OCI-LY1 (cell line): ENCODE data around the gene C3.

Source experiments
- H2AFZ ChIP-seq: fragments of 200-600 bp; sonication (generic), shearing (Covaris generic); 2 replicates; pipeline ENCODE4 v1.6.0; 2014; ENCODE audit warnings: antibody characterized with exemption, mild to moderate bottlenecking, low read length
- H3F3A ChIP-seq: fragments of 200-600 bp; sonication (generic), shearing (Covaris generic); 2 replicates; pipeline ENCODE4 v1.6.0; 2014; ENCODE audit warnings: mild to moderate bottlenecking, antibody characterized with exemption, low read length, moderate library complexity; ENCODE audit not compliant: insufficient read depth
- H3K27ac ChIP-seq: fragments of 200-600 bp; sonication (generic); 2 replicates; pipeline ENCODE4 v1.5.1; 2014; ENCODE audit warnings: low read length, mixed run types, mild to moderate bottlenecking, low read depth; ENCODE audit not compliant: poor library complexity, severe bottlenecking
- H3K27me3 ChIP-seq: fragments of 200-600 bp; sonication (generic); 2 replicates; pipeline ENCODE4 v1.6.0; 2014; ENCODE audit warnings: antibody characterized with exemption, mild to moderate bottlenecking, low read length, moderate library complexity; ENCODE audit not compliant: insufficient read depth
- H3K36me3 ChIP-seq: fragments of 200-600 bp; sonication (generic); 2 replicates; pipeline ENCODE4 v1.6.1; 2014; ENCODE audit warnings: mild to moderate bottlenecking, antibody characterized with exemption, low read length, moderate library complexity, mixed read lengths; ENCODE audit not compliant: insufficient read depth
- H3K4me1 ChIP-seq: fragments of 200-600 bp; sonication (generic); 2 replicates; pipeline ENCODE4 v1.5.1; 2014; ENCODE audit warnings: mild to moderate bottlenecking, low read length, moderate library complexity; ENCODE audit not compliant: insufficient read depth, severe bottlenecking
- H3K4me2 ChIP-seq: fragments of 200-600 bp; sonication (generic), shearing (Covaris generic); 2 replicates; pipeline ENCODE4 v1.6.1; 2014; ENCODE audit warnings: low read length
- H3K4me3 ChIP-seq: fragments of 200-600 bp; sonication (generic); 2 replicates; pipeline ENCODE4 v1.5.1; 2014; ENCODE audit warnings: low read length, low read depth, mild to moderate bottlenecking, mixed read lengths; ENCODE audit not compliant: poor library complexity, severe bottlenecking
- H3K79me2 ChIP-seq: fragments of 200-600 bp; shearing (Covaris generic); 2 replicates; pipeline ENCODE4 v1.6.1; 2016; ENCODE audit warnings: mixed run types, low read length, mixed read lengths; ENCODE audit not compliant: insufficient read depth
- H3K9ac ChIP-seq: fragments of 200-600 bp; sonication (generic), shearing (Covaris generic); 2 replicates; pipeline ENCODE4 v1.6.1; 2014; ENCODE audit warnings: mild to moderate bottlenecking, low read length, mixed read lengths
- H3K9me2 ChIP-seq: fragments of 200-600 bp; sonication (generic), shearing (Covaris generic); 2 replicates; pipeline ENCODE4 v1.6.1; 2014; ENCODE audit warnings: low read depth, mild to moderate bottlenecking, low read length, mixed read lengths
- H3K9me3 ChIP-seq: fragments of 200-600 bp; shearing (Covaris generic); 2 replicates; pipeline ENCODE4 v1.6.1; 2014; ENCODE audit warnings: low read length, mixed read lengths
- H4K20me1 ChIP-seq: fragments of 200-600 bp; sonication (generic), shearing (Covaris generic); 2 replicates; pipeline ENCODE4 v1.6.0; 2016; ENCODE audit warnings: mild to moderate bottlenecking, low read length; ENCODE audit not compliant: insufficient read depth
- CTCF ChIP-seq: fragments of 200-600 bp; sonication (generic), shearing (Covaris generic); IDR thresholded peaks from 2 replicates; pipeline ENCODE4 v1.5.1; 2017; ENCODE audit warnings: mild to moderate bottlenecking, antibody characterized with exemption, low read length, moderate library complexity, mixed read lengths
- EZH2 ChIP-seq: fragments of 200-600 bp; sonication (generic), shearing (Covaris generic); IDR thresholded peaks from 2 replicates; pipeline ENCODE4 v1.8.0; 2017; ENCODE audit warnings: borderline replicate concordance, mixed run types, mild to moderate bottlenecking, antibody characterized with exemption, low read length, moderate library complexity, mixed read lengths

The C3 gene

GRCh38 chr19:6672693-6673290, 47.7 kb downstream of the C3 start:
- Histone ChIP-seq H4K20me1 (no peaks in the 10 kb centered on the region), H3F3A (no peaks in the 10 kb centered on the region), H3K27me3 (peaks cover 9% of the 10 kb centered on the region; the same call in 1 of the 2 replicates), H3K4me1 (peaks cover 20% of the 10 kb centered on the region), H3K36me3 (no peaks in the 10 kb centered on the region), H3K9me2 (no peaks in the 10 kb centered on the region), H3K9ac (no peak overlapping the region), H3K4me3 (no peak overlapping the region), H3K9me3 (no peaks in the 10 kb centered on the region), H3K27ac (no peak overlapping the region), H2AFZ (no peak overlapping the region), H3K4me2 (no peak overlapping the region), H3K79me2 (no peaks in the 10 kb centered on the region)
- TF ChIP-seq CTCF (no peak), EZH2 (no peak)

GRCh38 chr19:6671960-6672359, 48.5 kb downstream of the C3 start:
- Histone ChIP-seq H3K4me2 (no peak overlapping the region), H3K36me3 (no peaks in the 10 kb centered on the region)

GRCh38 chr19:6668691-6669090, 51.8 kb downstream of the C3 start:
- TF ChIP-seq CTCF (no peak), EZH2 (no peak)
- no peak overlapping the region for H3K27ac ChIP-seq

More at GRCh38 chr19:6671960-6672359, 48.5 kb downstream of the C3 start:
- no peak overlapping the region for H2AFZ ChIP-seq
- H3K4me3 ChIP-seq, result no peak overlapping the region
- no peaks in the 10 kb centered on the region for H3K9me2 ChIP-seq
- H3K4me1 ChIP-seq, result peaks cover 20% of the 10 kb centered on the region
- H3K9ac ChIP-seq, result no peak overlapping the region
- no peaks in the 10 kb centered on the region for H4K20me1 ChIP-seq
- no peaks in the 10 kb centered on the region for H3K79me2 ChIP-seq
- H3K27me3 ChIP-seq, result peaks cover 9% of the 10 kb centered on the region; the same call in 1 of the 2 replicates
- no peaks in the 10 kb centered on the region for H3F3A ChIP-seq
- no peaks in the 10 kb centered on the region for H3K9me3 ChIP-seq
- TF ChIP-seq EZH2, result no peak
- TF ChIP-seq CTCF, result no peak
- no peak overlapping the region for H3K27ac ChIP-seq

More at GRCh38 chr19:6668691-6669090, 51.8 kb downstream of the C3 start:
- Histone ChIP-seq H3K9me2 (no peaks in the 10 kb centered on the region), H3K27me3 (peaks cover 9% of the 10 kb centered on the region; the same call in 1 of the 2 replicates), H3K9me3 (no peaks in the 10 kb centered on the region), H3K4me2 (no peak overlapping the region), H3K36me3 (no peaks in the 10 kb centered on the region), H3K4me3 (no peak overlapping the region), H3K79me2 (no peaks in the 10 kb centered on the region), H4K20me1 (no peaks in the 10 kb centered on the region), H3K4me1 (peaks cover 10% of the 10 kb centered on the region), H3F3A (no peaks in the 10 kb centered on the region), H2AFZ (no peak overlapping the region), H3K9ac (no peak overlapping the region)
